Epithelial cell of proximal tubule (primary cell): ENCODE data around the gene KLC1. TPM values are rescaled to one million over a fixed set of nuclear protein-coding genes. Genes with fewer than 3 reads are reported as not detected.

Experiments
- DNase-seq: peaks from one replicate; pipeline ENCODE4 v3.0.0-alpha.2; 2011; ENCODE audit warnings: low read depth
- H3K4me3 ChIP-seq: 2 replicates; pipeline ENCODE4 v1.5.1; 2011; ENCODE audit warnings: low read depth, mild to moderate bottlenecking, low read length
- CTCF ChIP-seq: conservative IDR thresholded peaks from 2 replicates; pipeline ENCODE4 v1.5.1; 2012; ENCODE audit warnings: low read depth, mild to moderate bottlenecking, low read length
- total RNA-seq: library from RNA; depleted of rRNA; stranded (reverse); fragments of >200 nt; gene quantifications from 2 replicates; pipeline ENCODE4 v1.2.3, GENCODE V29; 2015

The KLC1 gene
- total RNA-seq, 1 donor from 2014 or later: 178 TPM

GRCh38 chr14:103735439-103735814 lies 106.4 kb downstream of the KLC1 start:
- no peak overlapping the region for H3K4me3 ChIP-seq
- DNase-seq: no peak
- no peak for TF ChIP-seq CTCF

- DNase-seq: no peak
- TF ChIP-seq CTCF: no peak
- H3K4me3 ChIP-seq: no peak overlapping the region
Measured at GRCh38 chr14:103735815-103736545, 107.0 kb downstream of the KLC1 start.

DNA sequence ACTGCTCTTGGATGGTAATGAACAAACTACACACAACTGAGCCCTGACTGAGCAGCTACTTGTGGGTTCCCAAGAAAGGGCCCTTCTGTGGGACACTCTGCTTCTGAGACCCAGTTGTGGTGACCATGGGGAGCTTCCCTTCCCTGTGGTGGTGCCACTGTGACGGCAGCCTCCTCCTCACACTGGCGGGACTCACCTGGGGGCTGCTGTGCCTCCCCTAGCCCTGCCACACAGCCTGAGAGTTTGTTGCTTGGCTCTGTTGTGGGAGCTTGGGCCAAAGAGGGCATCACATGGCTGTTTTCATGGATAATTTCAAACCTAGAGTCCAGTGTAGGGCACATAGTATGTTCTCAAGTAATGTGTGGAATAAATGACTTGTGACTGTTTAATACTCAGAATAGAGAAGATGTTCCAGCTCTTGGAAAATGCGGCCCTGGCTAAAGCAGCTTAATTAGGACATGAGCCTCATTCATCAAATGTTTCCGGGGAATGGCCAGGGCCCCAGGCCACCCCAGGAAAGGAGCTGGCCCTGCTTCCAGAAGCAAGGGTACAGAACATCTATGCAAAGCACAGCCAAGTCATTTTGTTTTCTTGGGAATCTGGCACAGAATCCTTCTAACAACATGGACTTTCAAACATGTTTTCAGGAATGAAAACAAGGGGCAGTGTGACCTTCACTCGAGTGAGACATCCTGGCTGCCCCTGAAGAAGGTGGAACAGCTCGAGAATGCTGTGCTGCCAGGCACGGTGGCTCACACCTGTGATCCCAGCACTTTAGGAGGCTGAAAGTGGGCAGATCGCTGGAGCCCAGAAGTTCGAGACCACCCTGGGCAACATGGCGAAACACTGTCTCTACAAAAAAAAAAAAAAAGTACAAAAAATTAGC lies 107.8 kb downstream of the KLC1 start:
- no peak overlapping the region for H3K4me3 ChIP-seq
- TF ChIP-seq CTCF: no peak
- DNase-seq: no peak

DNA sequence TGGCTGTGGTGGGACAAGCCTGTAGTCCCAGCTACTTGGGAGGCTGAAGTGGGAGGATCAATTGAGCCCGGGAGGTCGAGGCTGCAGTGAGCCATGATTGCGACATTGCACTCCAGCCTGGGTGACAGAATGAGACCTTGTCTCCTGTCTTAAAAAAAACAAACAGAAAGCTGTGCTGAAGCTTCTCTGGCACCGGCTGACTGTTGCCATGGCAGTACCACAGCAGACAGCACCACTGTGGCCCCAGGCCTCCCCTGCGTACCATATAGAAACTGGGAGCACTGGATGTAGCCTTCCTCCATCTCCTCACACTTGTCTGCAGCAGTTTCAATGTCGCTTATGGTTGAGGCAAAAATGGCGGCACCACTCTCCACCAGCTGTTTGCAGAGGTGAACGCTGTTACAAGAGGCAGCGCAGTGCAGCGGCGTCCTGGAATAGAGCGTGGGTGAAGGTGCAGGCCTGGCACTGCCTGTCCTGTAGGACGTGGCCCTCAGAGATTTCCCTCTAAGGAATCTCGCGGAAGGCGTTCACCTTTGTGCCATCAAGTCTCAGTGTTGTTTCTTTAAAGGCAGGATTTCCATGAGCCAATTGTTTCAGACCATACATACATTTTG lies 108.5 kb downstream of the KLC1 start:
- no peak for DNase-seq
- TF ChIP-seq CTCF: no peak
- H3K4me3 ChIP-seq: no peak overlapping the region

GRCh38 chr14:103738166-103738565 lies 109.2 kb downstream of the KLC1 start:
- TF ChIP-seq CTCF: no peak
- H3K4me3 ChIP-seq: no peak overlapping the region
- DNase-seq: no peak

DNA sequence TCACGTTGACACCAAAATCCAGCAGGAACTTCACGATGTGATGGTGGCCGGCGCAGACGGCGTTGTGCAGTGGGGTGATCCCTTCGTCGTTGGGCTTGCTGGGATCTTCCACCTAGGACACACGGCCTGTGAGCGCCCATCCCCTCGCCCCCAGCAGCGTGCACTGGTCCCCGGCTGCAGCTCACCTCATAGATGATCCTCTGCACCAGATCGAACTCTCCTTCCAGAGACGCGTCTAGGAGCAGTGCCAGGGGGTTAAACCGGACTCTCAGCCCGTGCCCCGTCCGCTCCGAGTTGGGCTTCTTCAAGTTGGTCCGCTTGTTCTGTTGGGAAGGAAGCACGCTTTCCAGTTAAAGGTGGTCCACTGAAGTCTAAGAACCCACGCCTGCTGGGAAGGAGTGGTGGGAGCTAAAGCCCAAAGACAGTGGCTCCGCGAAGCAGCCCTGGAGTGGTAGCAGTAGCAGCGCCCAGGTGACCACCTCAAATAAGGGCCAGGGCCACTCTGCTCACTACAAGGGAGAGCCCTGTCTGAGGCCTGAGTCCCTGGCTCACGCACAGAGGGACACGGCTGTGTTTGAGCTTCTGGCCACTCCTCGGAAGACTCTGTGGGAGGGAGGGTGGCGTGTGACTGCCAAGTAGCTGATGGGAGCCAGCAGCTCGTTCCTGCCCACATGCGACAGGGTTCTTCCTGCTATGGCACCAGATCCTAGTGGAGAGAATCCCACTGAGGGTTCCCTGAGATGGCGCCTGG lies 109.9 kb downstream of the KLC1 start:
- TF ChIP-seq CTCF: no peak
- no peak for DNase-seq

More for the DNA sequence above, 109.9 kb downstream of the KLC1 start:
- no peak overlapping the region for H3K4me3 ChIP-seq
